HCT116 (cell line): ENCODE data around the gene ANO3.

ENCODE experiments used
- EZH2 ChIP-seq: fragments of 200-600 bp; sonication (generic); IDR thresholded peaks from 2 replicates; pipeline ENCODE4 v1.6.1; 2017; ENCODE audit warnings: antibody characterized with exemption, mixed run types
- POLR2A ChIP-seq: IDR thresholded peaks from 2 replicates; pipeline ENCODE4 v1.7.0; 2011; ENCODE audit warnings: borderline replicate concordance; ENCODE audit not compliant: insufficient read depth, insufficient read length; ENCODE audit errors: extremely low read depth
- POLR2AphosphoS5 ChIP-seq: IDR thresholded peaks from 2 replicates; pipeline ENCODE4 v1.6.1; 2011; ENCODE audit warnings: mild to moderate bottlenecking, low read depth, low read length, moderate library complexity
- RAD21 ChIP-seq: IDR thresholded peaks from 2 replicates; pipeline ENCODE4 v1.6.1; 2012; ENCODE audit warnings: low read depth, mild to moderate bottlenecking
- YY1 ChIP-seq: IDR thresholded peaks from 2 replicates; pipeline ENCODE4 v1.6.1; 2011; ENCODE audit warnings: low read length, low read depth, moderate library complexity, mild to moderate bottlenecking; ENCODE audit not compliant: insufficient replicate concordance; ENCODE audit errors: extremely low read depth
- TF ChIP-seq, protein P1 (sequence below), 3 experiments: fragments of 200-600 bp in 1 of 3; sonication (generic) in 1 of 3; IDR thresholded peaks in 2 of 3; conservative IDR thresholded peaks in 1 of 3; 2 replicates each; pipeline ENCODE4 v1.5.1; 2012 to 2017; ENCODE audit warnings: low read depth in 2 of 3, low read length in 2 of 3, antibody characterized with exemption in 1 of 3, borderline replicate concordance in 1 of 3, control low read depth in 1 of 3, mild to moderate bottlenecking in 1 of 3, mixed read lengths in 1 of 3, mixed run types in 1 of 3, moderate library complexity in 1 of 3; ENCODE audit not compliant: insufficient read depth in 1 of 3
- TF ChIP-seq, protein P2 (sequence below): IDR thresholded peaks from 2 replicates; pipeline ENCODE4 v1.6.1; 2012

- TF ChIP-seq EZH2 (no peak), POLR2AphosphoS5 (no peak), POLR2A (no peak), RAD21 (no peak), YY1 (no peak)
- TF ChIP-seq, protein P1, sequence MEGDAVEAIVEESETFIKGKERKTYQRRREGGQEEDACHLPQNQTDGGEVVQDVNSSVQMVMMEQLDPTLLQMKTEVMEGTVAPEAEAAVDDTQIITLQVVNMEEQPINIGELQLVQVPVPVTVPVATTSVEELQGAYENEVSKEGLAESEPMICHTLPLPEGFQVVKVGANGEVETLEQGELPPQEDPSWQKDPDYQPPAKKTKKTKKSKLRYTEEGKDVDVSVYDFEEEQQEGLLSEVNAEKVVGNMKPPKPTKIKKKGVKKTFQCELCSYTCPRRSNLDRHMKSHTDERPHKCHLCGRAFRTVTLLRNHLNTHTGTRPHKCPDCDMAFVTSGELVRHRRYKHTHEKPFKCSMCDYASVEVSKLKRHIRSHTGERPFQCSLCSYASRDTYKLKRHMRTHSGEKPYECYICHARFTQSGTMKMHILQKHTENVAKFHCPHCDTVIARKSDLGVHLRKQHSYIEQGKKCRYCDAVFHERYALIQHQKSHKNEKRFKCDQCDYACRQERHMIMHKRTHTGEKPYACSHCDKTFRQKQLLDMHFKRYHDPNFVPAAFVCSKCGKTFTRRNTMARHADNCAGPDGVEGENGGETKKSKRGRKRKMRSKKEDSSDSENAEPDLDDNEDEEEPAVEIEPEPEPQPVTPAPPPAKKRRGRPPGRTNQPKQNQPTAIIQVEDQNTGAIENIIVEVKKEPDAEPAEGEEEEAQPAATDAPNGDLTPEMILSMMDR (IDR thresholded peaks at IDR 0.05 in 2 of 3, conservative IDR thresholded peaks at IDR 0.05 in 1 of 3; ENCODE audit: borderline replicate concordance in 1 of 3, insufficient read depth in 1 of 3, low read depth in 2 of 3, low read length in 2 of 3): no peak
- TF ChIP-seq, protein P2, sequence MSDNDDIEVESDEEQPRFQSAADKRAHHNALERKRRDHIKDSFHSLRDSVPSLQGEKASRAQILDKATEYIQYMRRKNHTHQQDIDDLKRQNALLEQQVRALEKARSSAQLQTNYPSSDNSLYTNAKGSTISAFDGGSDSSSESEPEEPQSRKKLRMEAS: no peak
Measured at GRCh38 chr11:26575946-26576345, 244.0 kb downstream of the ANO3 start.
